ENCODE results near the gene HEATR9. TPM values are rescaled to one million over a fixed set of nuclear protein-coding genes. Genes with fewer than 3 reads are reported as not detected.

Gene HEATR9
- total RNA-seq, 4 donors from 2014 or later, result 0.15 TPM; not detected in 3

DNA sequence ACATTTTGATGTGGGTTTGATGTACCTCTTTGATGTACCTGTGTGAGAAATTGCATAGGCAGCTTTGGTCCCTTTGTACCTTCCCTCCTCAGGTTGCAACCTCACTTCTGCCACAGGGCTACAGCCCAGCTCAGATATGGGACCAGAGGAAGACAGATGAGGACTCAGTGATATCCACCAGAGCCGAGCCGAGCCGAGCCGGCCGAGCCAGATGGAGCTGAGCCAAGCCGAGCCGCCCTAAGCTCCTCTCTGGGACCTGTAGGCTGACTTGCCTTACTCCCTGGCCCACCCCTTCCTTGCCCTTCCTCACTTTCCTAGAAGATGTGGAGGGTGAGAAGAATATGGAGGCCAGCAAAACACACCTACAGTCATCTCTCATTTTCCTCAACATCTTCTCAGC is 3.8 kb downstream of the HEATR9 start:
- Histone ChIP-seq H3K36me3 (no peaks in the 10 kb centered on the region), H3K9me3 (no peaks in the 10 kb centered on the region), H3K27me3 (no peaks in the 10 kb centered on the region), H3K4me3 (no peak overlapping the region), H3K4me1 (peaks cover 0 to 8% (median 0%) of the 10 kb centered on the region in 3 donors), H3K27ac (no peak overlapping the region)
- DNase-seq, result no peak
- no peak for TF ChIP-seq CTCF (IDR thresholded peaks at IDR 0.05)
- no peak for TF ChIP-seq POLR2A (IDR thresholded peaks at IDR 0.05)
- intact Hi-C loops (cut with DNase I), result no loop called here
- 94% methylated on average over 7 of the region's 7 CpGs; no CpG with 5 or more reads in 1 of the 2 donors for WGBS, 2 donors

DNA sequence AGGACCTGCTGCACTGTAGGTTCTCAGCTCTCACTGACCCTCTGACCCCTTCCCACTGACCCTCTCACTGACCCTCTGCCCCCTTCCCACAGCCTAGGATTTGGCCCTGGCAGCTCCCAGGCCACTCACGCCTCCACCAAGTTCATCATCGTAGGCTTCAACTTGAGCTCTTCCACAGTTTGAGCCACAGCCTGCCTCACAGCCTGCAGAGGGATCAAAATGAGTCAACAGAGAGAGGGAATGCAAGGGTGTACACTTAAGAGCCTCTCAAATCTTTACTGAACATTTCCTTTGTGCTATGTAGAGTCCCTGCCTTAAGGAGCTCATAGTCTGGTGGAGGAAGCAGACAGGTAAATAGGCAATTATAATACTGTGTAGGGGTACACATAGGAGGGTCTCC is 12.1 kb downstream of the HEATR9 start:
- no peak overlapping the region for H3K27ac ChIP-seq
- WGBS, 2 donors, result 62 to 87% methylated on average over 2 of the region's 2 CpGs
- H3K4me3 ChIP-seq, result no peak overlapping the region
- peaks cover 0 to 37% (median 0%) of the 10 kb centered on the region in 3 donors for H3K36me3 ChIP-seq
- intact Hi-C loops (cut with DNase I), result no loop called here
- no peak for DNase-seq
- H3K9me3 ChIP-seq, result no peaks in the 10 kb centered on the region
- TF ChIP-seq CTCF (IDR thresholded peaks at IDR 0.05), result no peak
- TF ChIP-seq POLR2A (IDR thresholded peaks at IDR 0.05), result no peak
- H3K27me3 ChIP-seq, result no peaks in the 10 kb centered on the region
- H3K4me1 ChIP-seq, result no peaks in the 10 kb centered on the region

GRCh38 chr17:35855965-35856364 is 12.7 kb downstream of the HEATR9 start:
- no peak for DNase-seq
- Histone ChIP-seq H3K27me3 (no peaks in the 10 kb centered on the region), H3K9me3 (no peaks in the 10 kb centered on the region), H3K4me3 (no peak overlapping the region), H3K36me3 (peaks cover 0 to 42% (median 0%) of the 10 kb centered on the region in 3 donors), H3K4me1 (no peaks in the 10 kb centered on the region), H3K27ac (no peak overlapping the region)
- WGBS, 2 donors, result 71 to 80% methylated on average over 4 to 5 of the region's 5 CpGs
- intact Hi-C loops (cut with DNase I), result no loop called here
- no peak for TF ChIP-seq CTCF (IDR thresholded peaks at IDR 0.05)
- no peak for TF ChIP-seq POLR2A (IDR thresholded peaks at IDR 0.05)

DNA sequence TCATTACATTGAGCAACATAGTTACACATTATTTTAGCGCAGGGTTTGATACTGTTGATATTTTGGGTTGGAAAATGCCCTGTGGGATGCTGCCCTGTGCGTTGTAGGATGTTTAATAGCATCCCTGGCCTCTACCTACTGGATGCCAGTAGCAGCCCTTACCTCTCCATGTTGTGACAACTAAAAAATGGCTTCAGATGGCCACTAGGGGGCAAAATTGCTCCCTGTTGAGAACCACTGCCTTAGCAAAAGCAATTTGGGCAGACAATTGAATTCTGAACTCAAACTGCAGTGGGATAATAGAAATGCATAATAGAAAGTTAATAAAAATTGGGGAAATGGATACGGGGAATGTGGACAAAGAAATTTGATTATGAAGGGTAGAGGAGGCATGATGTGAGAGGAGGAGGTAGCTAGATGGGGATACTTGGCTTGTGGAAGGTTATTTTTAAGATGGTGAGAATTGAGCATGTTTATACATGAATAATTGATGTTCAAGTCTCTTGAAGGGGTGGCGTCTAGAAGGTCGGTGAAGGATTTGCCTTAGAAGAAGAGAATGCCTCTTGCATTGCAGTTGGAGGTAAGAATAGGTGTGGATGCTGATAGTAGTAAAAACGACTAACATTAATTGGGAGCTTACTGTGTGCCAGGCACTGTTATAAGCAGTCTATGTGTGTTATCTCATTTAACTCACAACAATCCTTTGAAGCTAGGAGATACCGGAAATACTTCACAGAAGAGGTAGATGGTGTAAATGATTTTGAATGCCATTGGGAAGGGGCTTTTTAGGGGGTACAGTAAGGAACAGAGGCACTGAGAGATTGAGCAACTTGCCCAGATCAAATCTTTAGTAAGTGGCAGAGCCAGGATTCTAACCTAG is 19.0 kb downstream of the HEATR9 start:
- no peak overlapping the region for H3K4me3 ChIP-seq
- H3K9me3 ChIP-seq, result no peaks in the 10 kb centered on the region
- H3K27me3 ChIP-seq, result no peaks in the 10 kb centered on the region
- intact Hi-C loops (cut with DNase I), result no loop called here
- DNase-seq, result no peak
- no peaks in the 10 kb centered on the region for H3K4me1 ChIP-seq
- WGBS, 2 donors, result 59 to 65% methylated on average over 7 of the region's 7 CpGs
- H3K27ac ChIP-seq, result no peak overlapping the region
- H3K36me3 ChIP-seq, result peaks cover 2 to 86% (median 11%) of the 10 kb centered on the region in 3 donors
- TF ChIP-seq POLR2A (IDR thresholded peaks at IDR 0.05) (no peak), CTCF (IDR thresholded peaks at IDR 0.05) (peak; percentile 51 to 77 (median 62))

DNA sequence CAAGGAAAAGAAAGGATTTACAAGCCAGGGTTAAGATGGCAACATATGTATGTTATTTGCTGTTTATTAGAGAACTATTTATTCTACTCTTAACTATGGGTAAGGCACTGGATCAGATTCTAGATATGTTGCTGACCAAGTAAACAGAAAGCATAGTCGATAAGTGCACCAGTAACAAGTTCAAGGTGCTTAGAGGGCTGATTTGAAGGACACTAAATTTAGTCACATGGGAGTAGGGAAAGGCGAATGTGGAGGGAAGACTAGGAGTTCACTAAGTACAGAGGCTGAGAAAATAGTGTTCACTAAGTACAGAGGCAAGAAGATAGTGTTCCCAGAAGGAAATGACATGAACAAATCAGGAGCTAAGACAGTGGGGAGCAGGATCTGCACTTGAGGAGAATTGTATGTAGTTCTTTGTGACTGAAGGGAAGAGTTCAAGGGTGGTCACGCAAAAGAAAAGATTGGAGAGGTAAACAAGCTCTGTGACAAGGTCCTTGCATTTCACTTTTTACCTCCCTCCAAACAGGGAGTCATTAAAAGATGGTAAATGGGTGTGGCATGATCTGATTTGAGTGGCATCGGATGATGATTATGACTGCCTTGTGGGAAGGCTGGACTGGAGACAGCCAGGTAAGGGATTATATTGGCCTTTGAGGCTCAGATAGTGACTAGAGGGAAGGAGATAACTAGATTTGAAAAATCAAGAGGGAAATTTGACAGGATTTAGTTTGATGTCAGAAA is 20.9 kb downstream of the HEATR9 start:
- intact Hi-C loops (cut with DNase I), result no loop called here
- H3K27me3 ChIP-seq, result no peaks in the 10 kb centered on the region
- no peak for DNase-seq
- H3K9me3 ChIP-seq, result no peaks in the 10 kb centered on the region
- H3K4me3 ChIP-seq, result no peak overlapping the region
- TF ChIP-seq CTCF (IDR thresholded peaks at IDR 0.05), result no peak
- TF ChIP-seq POLR2A (IDR thresholded peaks at IDR 0.05), result no peak
- H3K27ac ChIP-seq, result no peak overlapping the region
- WGBS, 2 donors, result 91 to 94% methylated on average over 4 of the region's 4 CpGs
- no peaks in the 10 kb centered on the region for H3K4me1 ChIP-seq
- H3K36me3 ChIP-seq, result peaks cover 10 to 96% (median 29%) of the 10 kb centered on the region in 3 donors

Data from esophagus squamous epithelium (tissue), 5 donors.